HG03039 (cell line): Measurements from ENCODE around the gene PTGES.
"Not testable (repeated sequence)": the region's sequence is repeated elsewhere in the genome, so short reads cannot be mapped to it uniquely, and the experiment has no call there.

Source experiments
- ATAC-seq: cut with Tn5 transposase; IDR thresholded peaks from one replicate; pipeline ENCODE4 v1.9.1; 2021; ENCODE audit warnings: mild to moderate bottlenecking, moderate library complexity; ENCODE audit not compliant: unreplicated experiment

Gene PTGES, protein sequence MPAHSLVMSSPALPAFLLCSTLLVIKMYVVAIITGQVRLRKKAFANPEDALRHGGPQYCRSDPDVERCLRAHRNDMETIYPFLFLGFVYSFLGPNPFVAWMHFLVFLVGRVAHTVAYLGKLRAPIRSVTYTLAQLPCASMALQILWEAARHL

GRCh38 chr9:129752900-129753729 lies at the start of gene PTGES:
PTGES (minus strand) TSS chr9:129753042; CDS start chr9:129753012, 30 bp downstream.
- no peak for ATAC-seq

DNA sequence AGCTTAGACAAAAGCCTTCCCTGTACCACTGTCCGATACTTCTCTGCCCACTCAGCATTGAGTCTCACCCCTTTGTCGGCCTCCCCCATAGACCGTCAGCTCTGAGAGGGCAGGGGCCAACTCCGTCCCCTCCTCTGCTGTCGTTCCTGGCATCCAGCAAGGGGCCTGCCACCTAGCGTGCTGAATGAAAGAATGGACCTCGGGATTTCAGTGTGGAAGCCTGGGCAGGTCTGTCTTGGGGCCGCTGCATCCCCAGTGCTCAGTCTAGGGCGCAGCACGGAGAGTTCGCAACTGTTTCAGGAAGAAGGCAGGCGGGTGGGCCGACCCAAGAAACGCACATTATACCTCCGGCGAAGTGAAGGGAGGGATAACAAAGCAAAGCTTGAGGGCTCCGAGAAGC lies 48.7 kb upstream of the PTGES start:
- ATAC-seq = no peak

- ATAC-seq = no peak
These were observed 46.1 kb upstream of the PTGES start for GRCh38 chr9:129798973-129799372.

- ATAC-seq = not testable (repeated sequence)
These were observed 43.2 kb upstream of the PTGES start for GRCh38 chr9:129796029-129796428.

- no peak for ATAC-seq
These were observed 41.7 kb upstream of the PTGES start for GRCh38 chr9:129794549-129794948.

DNA sequence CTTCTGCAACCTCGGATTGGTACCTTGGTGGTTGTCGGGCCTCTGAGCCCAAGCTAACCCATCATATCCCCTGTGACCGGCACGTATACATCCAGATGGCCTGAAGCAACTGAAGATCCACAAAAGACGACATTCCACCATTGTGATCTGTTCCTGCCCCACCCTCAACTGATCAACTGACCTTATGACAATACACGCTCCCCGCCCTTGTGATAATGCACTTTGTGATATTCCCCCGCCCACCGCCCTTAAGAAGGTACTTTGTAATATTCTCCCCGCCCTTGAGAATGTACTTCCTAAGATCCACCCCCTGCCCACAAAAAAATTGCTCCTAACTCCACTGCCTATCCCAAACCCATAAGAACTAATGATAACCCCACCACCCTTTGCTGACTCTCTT lies 33.6 kb upstream of the PTGES start:
- ATAC-seq = no peak

DNA sequence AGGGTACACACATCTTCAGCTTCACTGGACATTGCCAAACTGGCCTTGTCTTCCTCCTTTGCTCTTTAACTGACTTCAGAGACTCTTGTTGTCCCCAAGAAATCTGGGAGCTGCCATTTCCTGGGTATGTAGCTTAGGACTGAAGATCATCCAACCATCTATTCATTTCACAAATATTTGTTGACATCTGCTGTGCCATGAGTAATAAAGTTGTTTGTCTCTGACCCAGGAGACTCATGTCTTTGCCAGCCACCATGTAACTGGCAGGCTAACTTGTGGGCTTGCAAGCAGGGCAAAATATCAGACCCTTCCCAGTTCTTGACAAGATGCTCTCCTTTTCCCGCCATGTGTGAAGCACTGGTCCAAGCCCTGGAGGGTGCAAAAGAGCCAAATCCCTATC lies 33.0 kb upstream of the PTGES start:
- no peak for ATAC-seq

GRCh38 chr9:129784970-129785369 lies 32.1 kb upstream of the PTGES start:
- ATAC-seq = not testable (repeated sequence)

DNA sequence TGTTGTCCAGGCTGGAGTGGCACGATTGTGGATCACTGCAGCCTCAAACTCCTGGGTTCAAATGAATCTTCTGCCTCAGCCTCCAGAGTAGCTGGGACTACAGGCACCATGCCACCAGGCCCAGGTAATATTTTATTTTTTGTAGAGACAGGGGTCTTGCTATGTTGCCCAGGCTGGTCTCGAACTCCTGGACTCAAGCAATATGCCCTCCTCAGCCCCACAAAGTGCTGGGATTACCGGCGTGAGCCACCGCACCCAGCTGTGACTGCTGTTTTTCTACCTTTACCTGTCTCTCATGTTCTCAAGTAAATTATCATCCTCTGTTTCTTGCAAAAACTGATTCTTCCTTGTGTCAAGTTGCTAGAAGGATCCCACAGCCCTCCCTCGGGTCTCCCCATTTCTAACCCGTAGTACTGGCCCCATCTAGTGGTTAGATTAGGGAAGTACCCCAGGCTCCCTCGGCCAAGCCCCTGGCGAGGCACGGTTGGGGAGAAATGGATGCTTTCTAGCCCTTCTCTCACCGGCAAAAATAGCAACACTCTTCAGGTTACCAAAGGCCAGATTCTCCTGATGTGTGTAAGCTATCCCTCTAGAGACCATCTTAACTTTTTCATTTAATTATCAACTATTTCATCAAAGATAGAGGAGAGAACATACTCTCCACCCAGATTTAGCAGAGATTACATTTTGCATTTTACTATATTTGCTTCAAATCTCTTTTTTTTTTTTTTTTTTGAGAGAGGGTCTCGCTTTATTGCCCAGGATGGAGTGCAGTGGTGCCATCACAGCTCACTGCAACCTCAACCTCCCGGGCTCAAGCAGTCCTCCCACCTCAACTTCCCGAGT lies 30.9 kb upstream of the PTGES start:
- no peak for ATAC-seq

DNA sequence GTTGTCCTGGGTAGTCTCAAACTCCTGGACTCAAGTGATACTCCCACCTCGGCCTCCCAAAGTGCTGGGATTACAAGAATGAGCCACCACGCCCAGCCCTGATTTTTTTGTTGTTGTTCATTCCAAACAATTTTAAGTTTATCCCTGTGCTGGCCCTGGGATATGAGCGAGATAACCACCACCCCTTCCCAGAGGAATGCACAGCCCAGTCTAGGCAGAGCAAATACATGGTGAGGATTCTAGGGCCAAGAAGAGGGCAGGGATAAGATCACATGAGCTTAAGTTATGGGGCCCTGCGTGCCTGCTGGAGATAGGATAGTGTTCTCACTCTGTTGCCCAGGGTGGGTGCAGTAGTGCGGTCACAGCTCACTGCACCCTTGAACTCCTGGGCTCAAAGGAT lies 29.1 kb upstream of the PTGES start:
- no peak for ATAC-seq

- no peak for ATAC-seq
These were observed 28.3 kb upstream of the PTGES start for GRCh38 chr9:129781131-129781530.

- ATAC-seq = no peak
These were observed 26.8 kb upstream of the PTGES start for GRCh38 chr9:129779560-129780190.

DNA sequence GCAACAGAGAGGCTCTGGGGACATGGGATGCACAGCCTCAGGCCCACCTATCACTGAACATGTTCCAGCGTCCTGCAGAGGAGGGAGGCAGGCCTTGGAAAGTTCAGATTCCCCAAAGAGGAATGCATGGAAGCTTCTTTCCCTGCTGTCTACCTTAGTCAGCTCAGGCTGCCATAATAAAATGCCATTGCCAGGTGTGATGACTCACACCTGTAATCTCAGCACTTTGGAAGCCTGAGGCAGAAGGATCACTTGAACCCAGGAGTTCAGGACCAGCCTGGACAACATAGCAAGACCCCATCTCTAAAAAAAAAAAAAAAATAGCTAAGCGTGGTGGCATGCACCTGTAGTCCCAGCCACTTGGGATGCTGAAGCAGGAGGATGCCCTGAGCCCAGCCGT lies 25.6 kb upstream of the PTGES start:
- ATAC-seq = no peak

DNA sequence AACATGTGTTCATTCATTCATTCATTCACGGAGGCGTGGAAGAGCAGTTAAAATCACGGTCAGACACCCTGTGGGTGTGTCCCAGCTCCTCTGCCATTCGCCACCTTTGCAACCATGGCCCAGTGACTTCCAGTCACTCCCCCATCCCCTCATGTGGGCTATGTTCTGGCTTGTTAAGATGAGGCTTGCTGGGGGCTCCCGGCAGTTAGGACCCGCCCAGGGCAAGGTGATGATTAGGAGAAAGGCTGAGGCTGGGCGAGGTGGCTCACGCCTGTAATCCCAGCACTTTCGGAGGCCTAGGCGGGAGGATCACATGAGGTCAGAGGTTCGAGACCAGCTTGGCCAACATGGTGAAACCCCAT lies 24.9 kb upstream of the PTGES start:
- ATAC-seq = no peak

DNA sequence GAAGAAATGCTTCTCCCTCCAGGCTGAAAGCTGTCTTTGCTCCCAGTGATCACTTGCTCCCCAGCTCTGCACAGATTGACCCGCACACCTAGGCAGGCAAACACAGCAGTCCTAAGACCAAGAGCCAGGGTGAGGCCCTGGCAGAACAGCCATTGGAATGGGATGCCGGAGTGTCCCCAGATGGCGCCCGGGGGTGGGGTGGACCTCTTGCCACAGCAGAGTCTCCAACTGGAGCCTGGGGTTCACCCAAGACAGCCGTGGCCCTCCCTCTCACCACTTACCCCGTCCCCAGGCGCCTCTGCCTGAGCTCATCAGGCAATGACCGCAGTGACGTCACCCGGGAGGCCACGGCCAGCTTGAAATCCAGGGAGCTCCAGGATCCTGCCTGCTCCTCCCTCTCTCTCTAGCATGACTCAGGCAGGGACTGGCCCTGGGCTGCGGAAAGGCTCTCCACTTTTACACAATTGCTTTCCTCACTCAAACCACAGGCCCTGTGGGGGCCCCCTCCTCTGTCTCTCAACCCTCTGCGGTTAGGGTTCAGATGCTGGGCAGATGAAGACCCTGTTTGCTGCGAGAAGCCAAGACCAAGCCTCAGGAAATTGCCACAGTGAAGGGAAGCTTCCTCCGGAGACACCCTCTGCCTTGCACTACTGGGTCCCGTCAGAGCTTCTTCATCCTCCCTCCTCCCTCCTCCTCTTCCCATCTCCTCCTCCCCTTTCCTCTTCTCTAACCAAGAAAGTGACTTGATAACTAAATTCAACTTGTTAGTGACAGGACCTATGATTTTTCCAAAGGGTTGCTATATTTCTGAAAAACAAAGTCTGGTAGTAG lies 24.3 kb upstream of the PTGES start:
- ATAC-seq = no peak

DNA sequence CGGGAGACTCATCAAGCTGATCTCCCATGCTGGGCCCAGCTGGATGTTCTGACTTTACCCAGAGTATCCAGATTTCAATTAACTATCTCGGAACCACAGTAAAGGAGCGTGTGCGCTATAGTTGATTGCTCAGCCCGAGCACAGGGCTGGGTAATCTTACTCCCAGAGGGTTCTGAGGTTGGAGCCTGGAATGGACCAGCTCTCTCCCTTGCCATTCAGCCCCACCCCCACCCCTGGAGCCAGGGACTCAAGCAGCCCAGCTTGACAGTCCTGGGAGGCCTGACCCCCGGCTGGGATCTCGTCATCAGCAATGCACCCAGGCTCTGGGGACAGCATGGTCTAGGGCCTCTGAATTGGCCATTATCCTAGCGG lies 23.7 kb upstream of the PTGES start:
- ATAC-seq = no peak

DNA sequence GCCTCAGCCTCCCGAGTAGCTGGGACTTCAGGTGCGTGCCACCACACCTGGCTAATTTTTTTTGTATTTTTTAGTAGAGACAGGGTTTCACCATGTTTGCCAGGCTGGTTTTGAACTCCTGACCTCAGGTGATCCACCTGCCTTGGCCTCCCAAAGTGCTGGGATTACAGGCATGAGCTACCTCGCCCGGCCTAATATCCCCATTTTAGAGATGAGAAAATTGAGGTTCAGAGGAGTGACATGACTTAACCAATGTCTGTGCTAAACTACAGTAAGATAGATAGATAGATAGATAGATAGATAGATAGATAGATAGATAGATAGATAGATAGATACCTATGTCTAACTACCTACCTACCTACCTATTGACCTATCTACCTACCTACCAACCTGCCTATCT lies 23.3 kb upstream of the PTGES start:
- not testable (repeated sequence) for ATAC-seq

DNA sequence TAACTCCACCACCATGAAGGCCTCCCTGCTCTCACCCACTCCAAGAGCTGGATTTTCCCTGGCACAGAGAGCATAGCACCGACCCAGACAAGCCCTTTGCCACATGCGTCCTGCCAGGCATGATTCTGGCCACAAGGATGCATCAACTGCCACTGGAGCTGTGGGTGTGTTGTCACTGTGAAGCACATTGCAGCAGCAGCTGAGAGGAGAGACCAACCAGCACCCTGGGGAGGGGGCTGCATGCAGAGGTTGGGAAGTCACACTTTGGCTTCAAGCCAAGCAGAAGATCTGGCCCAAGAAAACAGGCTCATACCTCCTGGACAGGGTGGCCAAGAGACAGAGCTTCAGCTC lies 22.6 kb upstream of the PTGES start:
- ATAC-seq = no peak

DNA sequence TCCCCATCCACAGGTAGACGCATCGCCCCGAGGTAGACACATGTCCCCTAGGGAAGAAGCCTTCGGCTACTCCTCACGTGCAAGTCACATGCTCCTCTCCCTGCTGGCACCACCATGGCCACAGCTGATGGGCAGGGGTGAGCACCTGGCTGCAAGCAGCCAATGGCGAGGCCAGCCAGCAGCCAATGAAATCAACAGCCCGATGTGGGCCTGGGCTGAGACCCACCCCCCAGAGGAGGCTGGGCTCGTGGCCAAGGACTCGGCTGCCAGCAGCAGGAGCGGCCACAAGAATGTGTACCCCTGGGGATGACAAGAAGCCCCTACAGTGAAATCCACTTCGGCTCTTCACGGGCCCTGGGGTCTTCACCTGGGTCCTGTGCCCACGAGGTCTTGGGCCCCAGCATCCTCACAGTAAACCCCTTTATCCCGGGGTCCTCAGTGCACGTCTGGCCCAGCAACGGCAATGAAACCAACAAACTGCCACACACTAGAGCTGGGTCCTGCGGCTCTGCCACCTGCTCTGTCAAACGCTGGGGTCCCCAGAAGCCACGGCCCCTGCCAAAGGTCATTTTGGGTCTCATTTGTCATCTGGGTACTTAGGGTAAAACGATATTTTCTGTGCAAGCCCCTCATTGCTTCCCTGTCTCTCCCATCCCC lies 22.1 kb upstream of the PTGES start:
- no peak for ATAC-seq
